Esophagus squamous epithelium (tissue), 4 donors: ENCODE results near the gene NDUFAF7.

Experiments
- CTCF ChIP-seq, 6 experiments: fragments of 450-650 bp in 4 of 6; fragments of 200-600 bp in 2 of 6; sonication (generic) in 2 of 6; IDR thresholded peaks; one replicate each; pipeline ENCODE4 v1.5.1; 2016 to 2019; ENCODE audit warnings: antibody characterized with exemption in 6 of 6, mild to moderate bottlenecking in 4 of 6, moderate library complexity in 4 of 6
- POLR2A ChIP-seq, 4 donors: fragments of 450-650 bp; IDR thresholded peaks; one replicate each; pipeline ENCODE4 v1.6.1; 2017; ENCODE audit warnings: antibody characterized with exemption in 4 of 4, mild to moderate bottlenecking in 4 of 4, moderate library complexity in 3 of 4

GRCh38 chr2:37192551-37192950, 38.9 kb upstream of the NDUFAF7 start:
- TF ChIP-seq CTCF (IDR thresholded peaks at IDR 0.05) = no peak
- no peak for TF ChIP-seq POLR2A (IDR thresholded peaks at IDR 0.05)
